ENCODE results near the gene TRIM44.
"Not testable (repeated sequence)": the region's sequence is repeated elsewhere in the genome, so short reads cannot be mapped to it uniquely, and the experiment has no call there.

DNA sequence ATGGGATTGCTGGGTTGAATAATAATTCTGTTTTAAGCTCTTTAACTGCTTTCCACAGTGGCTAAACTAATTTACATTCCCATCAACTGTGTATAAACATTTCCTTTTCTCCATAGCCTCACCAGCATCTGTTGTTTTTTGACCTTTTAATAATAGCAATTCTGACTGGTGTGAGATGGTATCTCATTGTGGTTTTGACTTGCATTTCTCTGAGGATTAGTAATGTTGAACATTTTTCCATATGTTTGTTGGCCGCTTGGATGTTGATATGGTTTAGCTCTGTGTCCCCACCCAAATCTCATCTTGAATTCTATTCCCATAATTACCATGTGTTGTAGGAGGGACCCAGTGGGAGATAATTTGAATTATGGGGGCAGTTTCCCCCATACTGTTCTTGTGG is 107.8 kb downstream of the TRIM44 start:
- TF ChIP-seq POLR2A (IDR thresholded peaks at IDR 0.05; ENCODE audit: low read depth, low read length); POLR2AphosphoS5 (IDR thresholded peaks at IDR 0.05; ENCODE audit: low read depth, low read length); TAF1 (IDR thresholded peaks at IDR 0.05; ENCODE audit: low read depth, low read length); POU2F2 (IDR thresholded peaks at IDR 0.05; ENCODE audit: low read depth, low read length); SPI1 (IDR thresholded peaks at IDR 0.05; ENCODE audit: low read depth, low read length); PAX5 (IDR thresholded peaks at IDR 0.05; ENCODE audit: insufficient read depth, low read length, severe bottlenecking): not testable (repeated sequence)

Data from GM12891 (cell line).